T-helper 22 cell (primary cell): Measurements from ENCODE around the gene RAD51C.
"Not testable (repeated sequence)": the region's sequence is repeated elsewhere in the genome, so short reads cannot be mapped to it uniquely, and the experiment has no call there.

Experiments
- DNase-seq: peaks from one replicate; pipeline ENCODE4 v3.0.0-alpha.2; 2020; ENCODE audit warnings: low read depth

The RAD51C gene

DNA sequence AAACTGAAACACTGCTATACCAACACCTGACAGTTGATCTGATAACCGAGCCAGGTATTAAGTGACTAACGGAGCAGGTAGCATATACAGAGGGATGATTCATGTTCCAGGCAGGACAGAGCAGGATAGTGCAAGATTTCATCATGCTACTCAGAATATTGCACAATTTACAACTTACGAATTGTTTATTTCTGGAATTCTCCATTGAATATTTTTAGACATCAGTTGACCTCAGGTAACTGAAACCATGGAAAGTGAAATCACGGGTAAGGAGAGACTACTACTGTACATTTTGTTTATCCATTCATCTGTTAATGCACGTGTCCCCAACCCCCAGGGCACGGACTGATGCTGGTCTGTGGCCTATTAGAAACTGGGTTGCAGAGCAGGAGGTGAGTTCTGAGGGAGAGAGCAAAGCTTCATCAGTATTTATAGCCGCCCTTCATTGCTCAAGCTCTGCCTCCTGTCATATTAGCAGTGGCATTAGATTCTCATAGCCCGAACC lies 48.8 kb downstream of the RAD51C start:
- no peak for DNase-seq

DNA sequence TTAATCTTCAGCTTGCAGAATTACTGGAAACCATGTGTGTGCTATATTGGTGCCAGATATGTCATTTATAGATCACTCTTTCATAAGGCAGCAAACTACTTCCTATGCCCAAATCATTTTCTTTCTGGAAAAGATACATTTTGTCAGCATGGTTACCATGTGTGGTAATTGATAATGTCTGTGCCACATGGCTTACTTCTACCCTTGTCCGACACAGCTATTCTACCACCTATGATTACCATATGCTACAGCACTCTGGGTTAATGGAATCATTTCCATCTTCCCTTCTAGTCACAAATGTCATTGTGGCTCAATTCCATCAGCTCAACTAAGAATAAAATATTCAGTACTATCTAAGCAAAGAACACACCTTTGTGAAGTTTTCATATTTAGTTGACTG lies 55.3 kb downstream of the RAD51C start:
- DNase-seq, result no peak

DNA sequence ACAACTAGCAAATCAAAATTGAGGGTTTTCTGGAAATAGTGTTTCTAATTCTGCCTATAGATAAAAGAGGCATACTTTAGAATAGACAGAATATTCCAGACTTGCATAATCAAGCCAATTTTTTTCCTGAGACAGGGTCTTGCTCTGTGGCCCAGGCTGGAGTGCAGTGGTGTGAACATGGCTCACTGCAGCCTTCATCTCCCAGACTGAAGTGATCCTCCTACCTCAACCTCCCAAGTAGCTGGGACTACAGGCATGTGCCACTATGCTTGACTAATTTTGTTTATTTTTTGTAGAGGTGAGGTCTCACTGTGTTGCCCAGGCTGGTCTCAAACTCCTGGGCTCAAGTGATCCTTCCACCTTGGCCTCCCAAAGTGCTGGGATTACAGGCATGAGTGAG lies 57.2 kb downstream of the RAD51C start:
- DNase-seq, result not testable (repeated sequence)

GRCh38 chr17:58753026-58753425 lies 60.6 kb downstream of the RAD51C start:
- DNase-seq, result no peak

DNA sequence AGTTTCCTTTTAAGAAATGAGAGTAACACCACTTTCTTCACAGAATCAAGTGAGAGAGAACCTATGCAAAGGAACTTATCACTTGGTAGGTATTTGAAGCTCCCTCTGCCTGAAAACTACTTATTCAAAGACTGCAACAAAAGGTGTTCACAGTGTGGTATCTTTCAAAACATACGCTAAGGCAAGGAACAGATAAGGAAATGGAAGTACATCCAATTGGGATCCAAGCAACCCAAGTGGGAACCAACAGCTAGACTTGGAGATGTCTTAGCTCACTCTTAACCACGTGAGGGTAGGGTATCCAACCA lies 62.8 kb downstream of the RAD51C start:
- no peak for DNase-seq

DNA sequence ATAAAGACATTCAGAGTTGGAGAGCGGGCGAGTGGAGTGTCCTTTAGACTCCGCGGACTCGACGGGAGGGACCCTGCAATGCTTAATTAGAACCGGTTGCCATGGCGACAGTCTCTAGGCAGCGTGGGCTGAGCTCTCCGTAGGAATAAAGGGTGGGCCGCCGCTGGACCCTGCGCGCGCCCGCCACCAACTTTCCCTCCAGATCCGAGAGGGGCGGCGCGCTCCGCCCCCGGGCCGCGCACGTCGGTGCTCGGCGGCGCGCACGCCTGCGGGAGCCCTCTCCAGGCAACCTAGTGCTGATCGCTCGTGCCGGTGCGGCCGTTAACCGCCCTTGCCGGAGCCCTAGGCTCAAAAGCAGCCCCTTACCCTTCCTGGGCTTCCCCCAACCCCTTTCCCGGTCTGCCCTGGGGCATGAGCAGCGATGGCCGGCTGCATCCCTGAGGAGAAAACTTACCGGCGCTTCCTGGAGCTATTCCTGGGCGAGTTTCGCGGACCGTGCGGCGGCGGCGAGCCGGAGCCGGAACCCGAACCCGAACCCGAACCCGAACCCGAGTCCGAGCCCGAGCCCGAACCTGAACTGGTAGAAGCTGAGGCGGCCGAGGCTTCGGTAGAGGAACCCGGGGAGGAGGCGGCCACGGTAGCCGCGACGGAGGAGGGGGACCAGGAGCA lies 63.3 kb downstream of the RAD51C start, which contains the start of gene PPM1E:
TSS of gene PPM1E (plus strand) at position 278 of the 669 bp plus-strand sequence.
- no peak for DNase-seq

DNA sequence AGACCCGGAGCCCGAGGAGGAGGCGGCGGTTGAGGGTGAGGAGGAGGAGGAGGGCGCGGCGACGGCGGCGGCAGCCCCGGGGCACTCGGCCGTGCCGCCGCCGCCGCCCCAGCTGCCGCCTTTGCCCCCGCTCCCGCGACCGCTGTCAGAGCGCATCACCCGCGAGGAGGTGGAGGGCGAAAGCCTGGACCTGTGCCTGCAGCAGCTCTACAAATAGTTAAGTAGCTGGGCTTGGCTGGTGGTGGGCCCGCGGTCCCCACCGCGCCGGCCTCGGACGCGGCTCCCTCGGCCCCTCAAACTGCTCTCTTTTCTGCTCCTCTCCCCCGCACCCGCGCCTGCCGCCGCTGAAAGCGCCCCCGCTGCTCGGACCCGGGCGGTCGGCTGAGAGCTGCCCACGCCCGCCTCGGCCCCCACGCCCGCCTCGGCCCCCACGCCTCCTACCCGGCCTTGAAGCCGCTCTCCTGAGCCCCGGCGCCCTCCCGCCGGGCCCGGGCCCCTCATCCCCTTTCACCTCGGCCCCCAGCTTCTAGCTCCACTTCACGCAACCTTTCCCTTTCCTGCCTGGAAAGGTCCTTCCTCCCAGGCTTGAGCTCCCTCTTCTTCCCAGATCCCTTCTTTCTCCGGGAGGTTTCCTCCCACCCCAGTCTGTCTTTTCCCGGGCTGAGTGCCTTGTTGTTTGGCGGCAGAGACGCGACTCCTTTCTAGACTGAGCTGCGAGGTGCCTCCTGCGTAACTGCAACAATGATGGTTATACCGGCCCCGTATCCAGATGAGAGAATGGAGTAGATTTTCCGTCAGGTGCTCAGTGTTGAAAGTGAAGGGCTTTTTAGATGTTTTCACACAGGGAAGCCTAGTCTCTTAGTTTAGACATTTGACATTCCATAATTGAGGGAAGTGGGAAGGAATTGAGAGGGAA lies 64.1 kb downstream of the RAD51C start:
- no peak for DNase-seq

GRCh38 chr17:58757162-58757613 lies 64.8 kb downstream of the RAD51C start:
- no peak for DNase-seq

GRCh38 chr17:58758890-58759289 lies 66.5 kb downstream of the RAD51C start:
- DNase-seq, result no peak

DNA sequence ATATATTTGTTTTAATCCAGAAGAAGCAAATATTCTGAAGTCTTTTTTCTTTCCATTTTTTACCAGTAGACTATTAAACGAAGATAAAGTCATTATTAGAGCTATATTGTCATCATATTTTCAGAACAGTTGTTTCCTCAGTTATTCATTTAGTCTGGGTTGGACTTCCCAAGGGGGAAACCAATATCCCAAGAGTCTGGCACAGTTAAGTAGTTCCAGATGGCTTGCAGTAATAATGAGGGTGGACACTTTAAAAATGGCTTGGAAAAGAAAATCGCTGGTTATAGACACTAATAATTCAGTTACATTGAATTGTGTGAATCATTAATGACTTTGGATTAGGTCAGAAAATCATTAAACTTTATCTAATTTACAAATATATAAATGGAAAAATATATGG lies 67.1 kb downstream of the RAD51C start:
- no peak for DNase-seq

- DNase-seq, result no peak
Measured at GRCh38 chr17:58760248-58760647, 67.8 kb downstream of the RAD51C start.

- DNase-seq, result no peak
Measured at GRCh38 chr17:58763263-58763662, 70.9 kb downstream of the RAD51C start.

DNA sequence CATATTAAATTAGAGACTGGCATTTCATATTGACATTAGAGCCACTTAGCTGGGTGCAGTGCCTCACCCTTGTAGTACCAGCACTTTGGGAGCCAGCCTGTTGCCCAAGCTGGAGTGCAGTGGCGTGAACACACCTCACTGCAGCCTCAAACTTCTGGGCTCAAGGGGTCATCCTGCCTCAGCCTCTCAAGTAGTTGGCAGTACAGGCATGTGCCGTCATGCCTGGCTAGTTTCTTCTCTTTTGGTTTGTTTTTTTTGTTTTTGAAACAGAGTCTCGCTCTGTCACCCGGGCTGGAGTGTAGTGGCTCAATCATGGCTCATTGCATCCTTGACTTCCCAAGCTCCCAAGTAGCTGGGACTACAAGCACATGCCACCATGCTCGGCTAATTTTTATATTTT lies 72.0 kb downstream of the RAD51C start:
- DNase-seq, result no peak

DNA sequence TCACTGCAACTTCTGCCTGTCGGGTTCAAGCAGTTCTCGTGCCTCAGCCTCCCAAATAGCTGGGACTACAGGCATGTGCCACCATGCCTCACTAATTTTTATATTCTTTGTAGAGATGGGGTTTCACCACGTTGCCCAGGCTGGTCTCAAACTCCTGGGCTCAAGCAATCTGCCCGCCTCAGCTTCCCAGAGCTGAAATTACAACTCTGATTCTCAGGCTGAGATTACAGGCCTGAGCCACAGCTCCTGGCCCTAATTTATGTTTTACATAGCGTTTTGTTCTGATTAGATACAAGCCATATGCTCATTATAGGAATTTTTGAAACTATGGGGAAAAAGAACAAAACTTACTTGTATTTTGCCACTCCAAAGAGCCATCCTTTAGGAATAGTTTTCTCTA lies 86.1 kb downstream of the RAD51C start:
- DNase-seq, result not testable (repeated sequence)

DNA sequence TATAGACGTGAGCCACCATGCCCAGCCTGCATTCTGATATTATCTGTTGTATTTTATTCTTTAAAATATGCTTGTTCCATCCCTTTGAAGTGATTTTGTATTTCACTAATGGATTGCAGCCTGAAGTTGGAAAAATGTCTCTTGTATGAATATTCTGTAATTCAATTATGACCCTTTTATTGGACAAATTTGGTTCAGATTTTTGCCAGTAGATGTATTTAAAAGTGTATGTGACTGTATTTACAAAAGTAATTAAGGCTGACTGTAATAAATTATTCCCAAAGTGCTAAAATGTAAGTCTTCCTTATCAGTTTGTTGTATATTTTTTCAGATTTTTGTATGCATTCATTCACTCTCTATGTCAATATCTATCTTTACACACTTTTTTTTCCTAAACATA lies 87.0 kb downstream of the RAD51C start:
- no peak for DNase-seq

GRCh38 chr17:58783380-58783779 lies 91.0 kb downstream of the RAD51C start:
- no peak for DNase-seq

DNA sequence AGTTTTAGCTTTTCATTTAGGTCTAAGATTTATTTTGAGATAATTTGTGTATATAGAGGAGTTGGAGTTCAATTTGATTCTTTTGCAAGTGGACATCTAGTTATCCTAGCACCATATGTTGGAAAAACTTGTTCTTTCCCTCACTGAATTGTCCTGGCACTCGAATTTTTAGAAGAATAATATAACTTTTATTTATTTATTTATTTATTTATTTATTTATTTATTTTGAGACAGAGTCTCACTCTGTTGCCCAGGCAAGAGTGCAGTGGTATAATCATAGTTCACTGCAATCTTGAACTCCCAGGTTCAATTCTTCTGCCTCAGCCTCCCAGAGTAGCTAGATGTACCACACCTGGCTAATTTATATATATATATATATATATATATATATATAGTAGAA lies 92.7 kb downstream of the RAD51C start:
- DNase-seq, result no peak
